ENCODE measurements around the gene ADAM8.

The ADAM8 gene

GRCh38 chr10:133249094-133249780 is 27.4 kb downstream of the ADAM8 start:
- TF ChIP-seq ZNF274 (IDR thresholded peaks at IDR 0.05; ENCODE audit: low read depth, low read length) = no peak
- no peak overlapping the region for H3K4me3 ChIP-seq (ENCODE audit: low read length)

GRCh38 chr10:133248334-133248715 is 28.3 kb downstream of the ADAM8 start:
- TF ChIP-seq ZNF274 (IDR thresholded peaks at IDR 0.05; ENCODE audit: low read depth, low read length) = no peak
- no peak overlapping the region for H3K4me3 ChIP-seq (ENCODE audit: low read length)

- no peak for TF ChIP-seq ZNF274 (IDR thresholded peaks at IDR 0.05; ENCODE audit: low read depth, low read length)
- no peak overlapping the region for H3K4me3 ChIP-seq (ENCODE audit: low read length)
Measured at GRCh38 chr10:133247681-133248333, 28.9 kb downstream of the ADAM8 start.

- no peak overlapping the region for H3K4me3 ChIP-seq (ENCODE audit: low read length)
- no peak for TF ChIP-seq ZNF274 (IDR thresholded peaks at IDR 0.05; ENCODE audit: low read depth, low read length)
Measured at GRCh38 chr10:133246236-133246626, 30.4 kb downstream of the ADAM8 start.

- TF ChIP-seq ZNF274 (IDR thresholded peaks at IDR 0.05; ENCODE audit: low read depth, low read length) = no peak
- H3K4me3 ChIP-seq (ENCODE audit: low read length) = no peak overlapping the region
Measured at GRCh38 chr10:133245439-133246235, 31.0 kb downstream of the ADAM8 start.

GRCh38 chr10:133243593-133243992 is 33.1 kb downstream of the ADAM8 start:
- no peak overlapping the region for H3K4me3 ChIP-seq (ENCODE audit: low read length)
- TF ChIP-seq ZNF274 (IDR thresholded peaks at IDR 0.05; ENCODE audit: low read depth, low read length) = no peak

GRCh38 chr10:133242611-133243356 is 33.9 kb downstream of the ADAM8 start:
- TF ChIP-seq ZNF274 (IDR thresholded peaks at IDR 0.05; ENCODE audit: low read depth, low read length) = no peak
- H3K4me3 ChIP-seq (ENCODE audit: low read length) = no peak overlapping the region

- TF ChIP-seq ZNF274 (IDR thresholded peaks at IDR 0.05; ENCODE audit: low read depth, low read length) = no peak
- no peak overlapping the region; the same call in 1 of the 2 replicates for H3K4me3 ChIP-seq (ENCODE audit: low read length)
Measured at GRCh38 chr10:133241501-133242205, 35.0 kb downstream of the ADAM8 start.

- no peak for TF ChIP-seq ZNF274 (IDR thresholded peaks at IDR 0.05; ENCODE audit: low read depth, low read length)
Measured at GRCh38 chr10:133239990-133240389, 36.7 kb downstream of the ADAM8 start.

GRCh38 chr10:133238466-133238804 is 38.2 kb downstream of the ADAM8 start:
- no peak overlapping the region for H3K4me3 ChIP-seq (ENCODE audit: low read length)
- TF ChIP-seq ZNF274 (IDR thresholded peaks at IDR 0.05; ENCODE audit: low read depth, low read length) = no peak

More at GRCh38 chr10:133239990-133240389, 36.7 kb downstream of the ADAM8 start:
- H3K4me3 ChIP-seq (ENCODE audit: low read length) = no peak overlapping the region

GRCh38 chr10:133237588-133238465 is 38.8 kb downstream of the ADAM8 start, which contains the start of gene VENTX:
VENTX (plus strand) TSS chr10:133237855; CDS start chr10:133237915, 60 bp downstream.
- TF ChIP-seq ZNF274 (IDR thresholded peaks at IDR 0.05; ENCODE audit: low read depth, low read length) = no peak
- H3K4me3 ChIP-seq (ENCODE audit: low read length) = no peak within 1 kb of the TSS

GRCh38 chr10:133237241-133237587 is 39.5 kb downstream of the ADAM8 start:
- TF ChIP-seq ZNF274 (IDR thresholded peaks at IDR 0.05; ENCODE audit: low read depth, low read length) = no peak
- H3K4me3 ChIP-seq (ENCODE audit: low read length) = no peak overlapping the region
